ENCODE measurements around the gene DYRK2.

- TF ChIP-seq CTCF (IDR thresholded peaks at IDR 0.05; ENCODE audit: low read length) (no peak), EZH2 (optimal IDR thresholded peaks at IDR 0.05; ENCODE audit: low read depth, low read length) (no peak), EZH2phosphoT487 (IDR thresholded peaks at IDR 0.05; ENCODE audit: low read length) (no peak)
Observed at GRCh38 chr12:67709367-67709954, 60.9 kb downstream of the DYRK2 start.
